H1 (cell line): ENCODE data around the gene ROR1. TPM values are rescaled to one million over a fixed set of nuclear protein-coding genes. Genes with fewer than 3 reads are reported as not detected.

ENCODE experiments used
- CTCF ChIA-PET: fragments of 300-600 bp; sonication (Branson Sonifier 250); formaldehyde crosslinking; loops from one replicate; lab custom pipeline; 2021; ENCODE audit not compliant: partially characterized antibody; lab: Charles Lee
- POLR2A ChIA-PET: fragments of 300-600 bp; sonication (Branson Sonifier 250); formaldehyde crosslinking; loops from one replicate; lab custom pipeline; 2021; ENCODE audit warnings: inconsistent platforms; ENCODE audit not compliant: partially characterized antibody; lab: Charles Lee
- DNase-seq, 2 experiments: peaks; one replicate each; pipeline versions ENCODE4 v3.0.0 to v3.0.0-alpha.2; 2010 to 2022; ENCODE audit warnings: low spot score in 2 of 2, low read depth in 1 of 2, mixed read lengths in 1 of 2
- FAIRE-seq: peaks from 2 replicates; lab custom pipeline; 2011; peaks lifted over from hg19 to GRCh38; lab: Jason Lieb, UNC
- H2AFZ ChIP-seq: 2 replicates; pipeline ENCODE4 v1.8.1; 2012; ENCODE audit warnings: low read length, inconsistent platforms
- H2AK5ac ChIP-seq: 2 replicates; pipeline ENCODE4 v1.6.1; 2013; ENCODE audit warnings: low read depth, low read length
- H2BK120ac ChIP-seq: replicated peaks from 2 replicates; pipeline ENCODE3; 2013; ENCODE audit warnings: low read depth, low read length, inconsistent platforms
- H2BK12ac ChIP-seq: 2 replicates; pipeline ENCODE4 v1.6.1; 2013; ENCODE audit warnings: low read depth, low read length
- H2BK15ac ChIP-seq: 2 replicates; pipeline ENCODE4 v1.6.1; 2013; ENCODE audit warnings: low read length
- H2BK20ac ChIP-seq: 2 replicates; pipeline ENCODE4 v1.6.1; 2013; ENCODE audit warnings: low read length
- H2BK5ac ChIP-seq: 2 replicates; pipeline ENCODE4 v1.6.1; 2013; ENCODE audit warnings: low read depth, low read length
- H3K14ac ChIP-seq: 2 replicates; pipeline ENCODE4 v1.6.1; 2013; ENCODE audit warnings: inconsistent platforms; ENCODE audit not compliant: insufficient read length
- H3K18ac ChIP-seq: 2 replicates; pipeline ENCODE4 v1.6.1; 2013; ENCODE audit warnings: low read length; ENCODE audit errors: extremely low read depth
- H3K23ac ChIP-seq: 2 replicates; pipeline ENCODE4 v1.6.1; 2013; ENCODE audit warnings: inconsistent platforms; ENCODE audit not compliant: insufficient read length
- H3K23me2 ChIP-seq: 2 replicates; pipeline ENCODE4 v1.6.1; 2013; ENCODE audit warnings: low read depth, low read length
- H3K27ac ChIP-seq: 2 replicates; pipeline ENCODE4 v1.6.1; 2011; ENCODE audit warnings: low read depth, low read length, inconsistent platforms
- H3K27me3 ChIP-seq, 4 experiments: replicated peaks in 1 of 4; 1 replicate in 1 of 4; 2 replicates in 3 of 4; pipeline versions ENCODE4 v1.6.1 to v1.8.1; 2011 to 2013; ENCODE audit warnings: low read length in 3 of 4, mild to moderate bottlenecking in 3 of 4, inconsistent platforms in 2 of 4, mixed read lengths in 2 of 4, moderate library complexity in 1 of 4; ENCODE audit not compliant: control insufficient read depth in 3 of 4, insufficient read depth in 3 of 4; ENCODE audit errors: extremely low read depth in 1 of 4
- H3K36me3 ChIP-seq, 4 experiments: 2 replicates each; pipeline versions ENCODE4 v1.6.1 to v1.8.1; 2011 to 2013; ENCODE audit warnings: mild to moderate bottlenecking in 4 of 4, low read length in 3 of 4, moderate library complexity in 2 of 4, control low read depth in 1 of 4, inconsistent platforms in 1 of 4; ENCODE audit not compliant: insufficient read depth in 4 of 4, control insufficient read depth in 2 of 4
- H3K4ac ChIP-seq: replicated peaks from 2 replicates; pipeline ENCODE3; 2013; ENCODE audit warnings: low read length, low read depth, mixed read lengths, inconsistent platforms; ENCODE audit not compliant: insufficient read length
- H3K4me1 ChIP-seq, 4 experiments: replicated peaks in 1 of 4; 1 replicate in 1 of 4; 2 replicates in 3 of 4; pipeline versions ENCODE4 v1.6.1 to v1.8.1; 2011 to 2013; ENCODE audit warnings: low read length in 3 of 4, inconsistent platforms in 2 of 4, mixed read lengths in 1 of 4; ENCODE audit not compliant: insufficient read depth in 4 of 4, control insufficient read depth in 3 of 4
- H3K4me2 ChIP-seq, 2 experiments: 2 replicates each; pipeline versions ENCODE4 v1.6.1 to v1.8.1; 2011 to 2013; ENCODE audit warnings: low read depth in 2 of 2, low read length in 2 of 2, control low read depth in 1 of 2, inconsistent platforms in 1 of 2, mild to moderate bottlenecking in 1 of 2; ENCODE audit not compliant: insufficient read depth in 1 of 2
- H3K4me3 ChIP-seq, 4 experiments: fragments of 200-600, 300-600 bp in 1 of 4; sonication (generic), shearing (Covaris generic), sonication (Bioruptor Twin) in 1 of 4; 2 replicates each; pipeline versions ENCODE4 v1.5.1 to v1.8.1; 2011 to 2016; ENCODE audit warnings: low read length in 4 of 4, low read depth in 3 of 4, control low read depth in 2 of 4, inconsistent platforms in 2 of 4, mild to moderate bottlenecking in 2 of 4, mixed read lengths in 1 of 4, moderate library complexity in 1 of 4; ENCODE audit not compliant: insufficient read depth in 2 of 4; ENCODE audit errors: extremely low read depth in 1 of 4
- H3K56ac ChIP-seq: replicated peaks from 2 replicates; pipeline ENCODE3; 2013; ENCODE audit warnings: low read depth, mild to moderate bottlenecking, mixed read lengths, low read length, inconsistent platforms; ENCODE audit not compliant: insufficient read length
- H3K79me1 ChIP-seq: 2 replicates; pipeline ENCODE4 v1.6.1; 2013; ENCODE audit warnings: low read depth, low read length, control low read depth
- H3K79me2 ChIP-seq, 2 experiments: 2 replicates each; pipeline versions ENCODE4 v1.6.1 to v1.8.1; 2012 to 2013; ENCODE audit warnings: low read length in 2 of 2, mild to moderate bottlenecking in 2 of 2, inconsistent platforms in 1 of 2; ENCODE audit not compliant: insufficient read depth in 2 of 2, control insufficient read depth in 1 of 2
- H3K9ac ChIP-seq, 4 experiments: replicated peaks in 1 of 4; 1 replicate in 1 of 4; 2 replicates in 3 of 4; pipeline versions ENCODE4 v1.6.1 to v1.8.1; 2011 to 2013; ENCODE audit warnings: low read depth in 3 of 4, low read length in 3 of 4, control low read depth in 2 of 4, mild to moderate bottlenecking in 2 of 4, moderate library complexity in 2 of 4, inconsistent platforms in 1 of 4; ENCODE audit errors: extremely low read depth in 1 of 4
- H3K9me3 ChIP-seq, 2 experiments: 2 replicates each; pipeline versions ENCODE4 v1.6.1 to v1.8.1; 2012 to 2013; ENCODE audit warnings: mild to moderate bottlenecking in 2 of 2, moderate library complexity in 2 of 2, control low read depth in 1 of 2, inconsistent platforms in 1 of 2, low read depth in 1 of 2, low read length in 1 of 2, mixed read lengths in 1 of 2; ENCODE audit not compliant: insufficient read depth in 2 of 2
- H4K20me1 ChIP-seq, 2 experiments: replicated peaks in 1 of 2; 2 replicates each; pipeline versions ENCODE3 to v1.8.1; 2011 to 2013; ENCODE audit warnings: inconsistent platforms in 2 of 2, low read length in 2 of 2, mild to moderate bottlenecking in 1 of 2; ENCODE audit not compliant: insufficient read depth in 2 of 2, control insufficient read depth in 1 of 2
- H4K5ac ChIP-seq: 2 replicates; pipeline ENCODE4 v1.6.1; 2013; ENCODE audit warnings: low read length, low read depth, mixed read lengths, inconsistent platforms; ENCODE audit not compliant: insufficient read length
- H4K8ac ChIP-seq: 2 replicates; pipeline ENCODE4 v1.8.0; 2013; ENCODE audit warnings: mild to moderate bottlenecking, moderate library complexity, low read length, inconsistent platforms; ENCODE audit not compliant: insufficient read depth; ENCODE audit errors: extremely low read depth
- H4K91ac ChIP-seq: replicated peaks from 2 replicates; pipeline ENCODE3; 2013; ENCODE audit warnings: low read length, mixed read lengths, inconsistent platforms; ENCODE audit not compliant: insufficient read length
- CBX5 ChIP-seq: fragments of 300-800, 300-1000 bp; sonication (generic); IDR thresholded peaks from 2 replicates; pipeline ENCODE4 v1.7.1; 2016; ENCODE audit warnings: antibody characterized with exemption, low read length, low read depth
- RAD21 ChIP-seq, 2 experiments: IDR thresholded peaks in 1 of 2; conservative IDR thresholded peaks in 1 of 2; 2 replicates each; pipeline ENCODE4 v1.6.1; 2011; ENCODE audit warnings: low read depth in 2 of 2, low read length in 2 of 2, improper control_type of control experiment in 1 of 2, inconsistent platforms in 1 of 2, mild to moderate bottlenecking in 1 of 2, moderate library complexity in 1 of 2
- SAP30 ChIP-seq: fragments of 300-600 bp; sonication (generic); IDR thresholded peaks from 2 replicates; pipeline ENCODE4 v1.7.1; 2012; ENCODE audit warnings: low read length, moderate library complexity, mild to moderate bottlenecking, inconsistent platforms; ENCODE audit not compliant: insufficient read depth, insufficient replicate concordance
- SIRT6 ChIP-seq: IDR thresholded peaks from one replicate; pipeline ENCODE4 v1.7.1; 2012; ENCODE audit warnings: low read length, inconsistent platforms
- WGBS, 2 experiments: shearing (Covaris generic) in 1 of 2; methylation state at CpG; one replicate each; pipeline versions ENCODE4 v1.1.6 to v1.1.7; 2013 to 2015; ENCODE audit warnings: low lambda C conversion rate in 2 of 2, mixed read lengths in 2 of 2, inconsistent platforms in 1 of 2, low coverage in 1 of 2, missing lambda C conversion rate in 1 of 2; ENCODE audit not compliant: insufficient replicate concordance in 2 of 2, insufficient coverage in 1 of 2, insufficient read length in 1 of 2; ENCODE audit errors: extremely low coverage in 1 of 2, missing lambda C conversion rate in 1 of 2; 5-methylcytosine and 5-hydroxymethylcytosine counted together
- polyA plus RNA-seq, 7 experiments: library from polyadenylated mRNA; depleted of rRNA in 3 of 7; stranded (reverse) in 5 of 7; unstranded in 2 of 7; fragments of >200 nt in 5 of 7; fragments of 200-250 nt in 2 of 7; gene quantifications; 1 replicate in 5 of 7; 2 replicates in 1 of 7; 4 replicates in 1 of 7; pipeline versions ENCODE4 v1.2.1 to v1.2.3, GENCODE V29; 2011 to 2013; ENCODE audit warnings: missing spikeins in 2 of 7, mixed read lengths in 2 of 7
- total RNA-seq: library from RNA; stranded (reverse); fragmentation: NEBNext Ultra II Directional; extraction: Animal tissue kit (Norgen Biotek cat#: 25700); gene quantifications from 2 replicates; pipeline ENCODE4 v1.2.1, GENCODE V29; 2021
- TF ChIP-seq, protein P1 (sequence below): IDR thresholded peaks from 2 replicates; pipeline ENCODE4 v1.6.1; 2011; ENCODE audit warnings: low read length, improper control_type of control experiment

The ROR1 gene
- total and polyA plus RNA-seq, 2 of the 8 experiments (the other 6 are each of a cell fraction or from before 2014, with no cell fraction given): 33.6 to 73.6 TPM

DNA sequence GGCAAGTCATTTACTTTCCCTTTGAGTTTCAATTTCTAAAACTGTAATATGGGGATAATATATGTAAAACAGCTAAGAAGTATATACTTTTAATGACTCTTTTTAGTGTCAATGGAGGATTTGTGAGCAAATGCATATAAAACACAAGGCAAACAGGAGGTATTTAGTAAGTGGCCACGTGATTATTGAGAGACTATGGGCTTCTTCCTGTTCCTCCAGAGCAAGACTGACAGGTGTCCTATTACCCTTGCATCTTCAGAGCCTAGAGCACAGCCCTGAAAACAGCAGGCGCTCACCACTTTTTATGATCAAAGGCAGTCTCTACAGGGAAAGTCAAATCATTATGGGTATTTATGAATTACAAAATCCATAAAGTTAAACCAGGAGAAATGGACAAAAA is 941 bp upstream of the ROR1 start:
- no peaks in the 10 kb centered on the region for H4K20me1 ChIP-seq
- peak overlapping the region; percentile 91 for H2BK120ac ChIP-seq
- TF ChIP-seq, protein P1, sequence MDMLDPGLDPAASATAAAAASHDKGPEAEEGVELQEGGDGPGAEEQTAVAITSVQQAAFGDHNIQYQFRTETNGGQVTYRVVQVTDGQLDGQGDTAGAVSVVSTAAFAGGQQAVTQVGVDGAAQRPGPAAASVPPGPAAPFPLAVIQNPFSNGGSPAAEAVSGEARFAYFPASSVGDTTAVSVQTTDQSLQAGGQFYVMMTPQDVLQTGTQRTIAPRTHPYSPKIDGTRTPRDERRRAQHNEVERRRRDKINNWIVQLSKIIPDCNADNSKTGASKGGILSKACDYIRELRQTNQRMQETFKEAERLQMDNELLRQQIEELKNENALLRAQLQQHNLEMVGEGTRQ: peak; percentile 31; the same call in 1 of the 2 replicates
- TF ChIP-seq SAP30: no peak
- no peak for TF ChIP-seq CBX5
- no peak for TF ChIP-seq SIRT6
- no peak for TF ChIP-seq RAD21 (IDR thresholded peaks at IDR 0.05 in 1 of 2, conservative IDR thresholded peaks at IDR 0.05 in 1 of 2; ENCODE audit: low read depth in 2 of 2, low read length in 2 of 2)
- H3K9ac ChIP-seq: no peak overlapping the region
- POLR2A ChIA-PET: interaction anchor here (0.8 to 3.5 kb wide), 5 partner anchors 10 to 150 kb away, joined by 3 to 13 read pairs (median 3); no protein-coding TSS in a partner anchor
- no peak overlapping the region for H4K5ac ChIP-seq
- FAIRE-seq (peak; percentile 82), DNase-seq (no peak)
- peaks cover 8% of the 10 kb centered on the region for H3K23me2 ChIP-seq
- H3K79me1 ChIP-seq: no peaks in the 10 kb centered on the region
- CTCF ChIA-PET: interaction anchor here (0.6 to 4.9 kb wide), 18 partner anchors 7 to 364 kb away, joined by 3 to 24 read pairs (median 4); no protein-coding TSS in a partner anchor
- no peak overlapping the region for H2BK20ac ChIP-seq
- H3K4me2 ChIP-seq: peak overlapping the region; percentile 86 to 93
- H2AFZ ChIP-seq: no peak overlapping the region
- H2AK5ac ChIP-seq: no peak overlapping the region
- peaks cover 9 to 31% of the 10 kb centered on the region in 2 experiments for H3K79me2 ChIP-seq
- 24% methylated on average over 2 of the region's 2 CpGs; no CpG with 5 or more reads in 1 of the 2 experiments for WGBS, 2 experiments
- H2BK12ac ChIP-seq: no peak overlapping the region
- no peak overlapping the region for H4K8ac ChIP-seq
- no peak overlapping the region for H3K14ac ChIP-seq
- no peak overlapping the region for H3K27ac ChIP-seq
- H3K9me3 ChIP-seq: no peaks in the 10 kb centered on the region
- H2BK5ac ChIP-seq: no peak overlapping the region
- no peak overlapping the region for H4K91ac ChIP-seq
- H3K4me1 ChIP-seq: peaks cover 11 to 25% (median 14%) of the 10 kb centered on the region in 4 experiments; a peak in 6 of 7 replicates
- no peak overlapping the region for H3K18ac ChIP-seq
- no peaks in the 10 kb centered on the region for H3K27me3 ChIP-seq
- H3K4me3 ChIP-seq: peak overlapping the region in 1 of 4 experiments; percentile 79; a peak in 2 of 8 replicates
- no peak overlapping the region for H3K56ac ChIP-seq
- no peaks in the 10 kb centered on the region; a peak in 1 of 8 replicates for H3K36me3 ChIP-seq
- no peak overlapping the region for H2BK15ac ChIP-seq
- no peak overlapping the region for H3K4ac ChIP-seq
- H3K23ac ChIP-seq: no peak overlapping the region
